Effector memory CD8-positive, alpha-beta T cell (primary cell): ENCODE measurements around the gene PAF1.

Experiments used
- ATAC-seq: fragments of 150-1000 bp; cut with Tn5 transposase; replicated peaks from 2 replicates; pipeline ENCODE4 v1.10.0; 2021; ENCODE audit warnings: mild to moderate bottlenecking, moderate library complexity
- DNase-seq, 3 experiments: peaks; one replicate each; pipeline ENCODE4 v3.0.0; 2021
- H3K27ac Mint-ChIP-seq, 2 donors: one replicate each; pipeline ENCODE4 v1.8.0; 2022; ENCODE audit warnings: mild to moderate bottlenecking in 2 of 2, mixed read lengths in 2 of 2, moderate library complexity in 2 of 2
- H3K27me3 Mint-ChIP-seq, 2 donors: one replicate each; pipeline ENCODE4 v1.8.0; 2022; ENCODE audit warnings: mixed read lengths in 2 of 2
- H3K36me3 Mint-ChIP-seq: one replicate; pipeline ENCODE4 v1.8.0; 2022; ENCODE audit warnings: mild to moderate bottlenecking, moderate library complexity, mixed read lengths; ENCODE audit not compliant: insufficient read depth
- H3K4me1 Mint-ChIP-seq, 2 donors: one replicate each; pipeline ENCODE4 v1.8.0; 2022; ENCODE audit warnings: low read depth in 2 of 2, mixed read lengths in 2 of 2
- H3K4me3 Mint-ChIP-seq, 2 donors: one replicate each; pipeline ENCODE4 v1.8.0; 2022; ENCODE audit warnings: mild to moderate bottlenecking in 2 of 2, mixed read lengths in 2 of 2, moderate library complexity in 2 of 2
- H3K9me3 Mint-ChIP-seq, 2 donors: one replicate each; pipeline ENCODE4 v1.8.0; 2022; ENCODE audit warnings: mixed read lengths in 2 of 2

PAF1 gene

DNA sequence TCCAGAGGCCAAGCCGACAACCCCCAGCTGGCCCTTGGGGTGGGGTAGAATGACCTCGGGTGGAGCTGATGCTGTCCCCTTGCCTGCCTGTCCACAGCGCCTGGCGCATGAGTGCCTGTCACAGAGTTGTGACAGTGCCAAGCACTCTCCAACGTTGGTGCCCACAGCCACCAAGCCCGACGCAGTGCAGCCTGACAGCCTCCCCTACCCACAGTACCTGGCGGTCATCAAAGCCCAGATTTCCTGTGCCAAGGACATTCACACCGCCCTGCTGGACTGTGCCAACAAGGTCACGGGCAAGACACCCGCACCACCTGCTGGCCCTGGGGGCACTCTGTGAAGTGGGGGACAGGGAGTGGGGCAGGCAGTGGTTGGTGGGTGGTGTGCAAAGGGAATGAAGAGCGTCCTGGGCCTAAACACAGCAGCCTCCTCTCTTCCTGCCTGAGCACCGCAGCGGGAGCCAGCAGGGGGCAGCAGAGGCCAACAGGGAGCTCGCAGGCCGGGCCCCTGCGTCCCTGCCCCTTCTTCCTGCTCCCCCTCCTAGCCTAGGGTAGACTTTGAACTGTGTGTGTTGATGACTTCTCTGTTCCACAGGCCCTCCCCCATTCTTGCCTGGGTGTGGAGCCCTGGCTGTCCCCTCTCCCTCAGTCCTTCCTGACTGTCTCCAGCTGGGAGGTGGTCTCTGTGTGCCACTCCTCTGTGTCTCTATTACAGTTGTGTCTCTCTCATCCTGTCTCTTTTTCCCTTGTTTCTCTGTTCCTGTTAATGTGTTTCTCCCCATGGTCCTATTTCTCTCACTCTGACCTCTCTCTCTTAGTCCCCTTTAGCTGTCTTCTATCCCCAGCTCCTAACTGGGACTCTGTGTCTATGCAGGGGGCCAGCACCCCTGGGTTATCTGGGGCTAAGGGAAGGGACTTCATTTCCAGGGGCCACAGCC lies 6.7 kb upstream of the PAF1 start:
- ATAC-seq (peak; percentile 32), DNase-seq (peak; percentile 93 to 95 (median 93))
- peak overlapping the region; percentile 100 for H3K27ac Mint-ChIP-seq
- no peaks in the 10 kb centered on the region for H3K9me3 Mint-ChIP-seq
- no peaks in the 10 kb centered on the region for H3K27me3 Mint-ChIP-seq
- peaks cover 76% of the 10 kb centered on the region for H3K36me3 Mint-ChIP-seq
- H3K4me3 Mint-ChIP-seq = peak overlapping the region; percentile 73 to 99
- H3K4me1 Mint-ChIP-seq = peaks cover 44 to 47% of the 10 kb centered on the region in 2 donors

DNA sequence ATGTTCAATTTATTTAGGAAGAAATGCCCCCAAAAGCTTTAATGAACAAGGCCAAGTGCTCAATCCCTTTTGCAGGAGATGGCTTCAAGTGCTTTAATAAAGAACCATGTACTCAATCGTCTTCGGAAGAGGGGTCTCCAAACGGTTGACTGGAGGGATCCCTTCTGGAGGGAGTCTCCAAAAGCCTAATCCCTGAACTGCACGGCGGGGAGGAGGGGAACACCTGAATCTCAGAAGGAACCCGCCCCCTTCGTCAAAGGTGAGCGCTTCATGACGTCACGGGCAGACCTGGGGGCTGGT lies 505 bp downstream of the PAF1 start:
- ATAC-seq (no peak), DNase-seq (peak in 2 of 3 experiments; percentile 77 to 78)
- Mint-ChIP-seq H3K27me3 (no peaks in the 10 kb centered on the region), H3K4me1 (peaks cover 19 to 28% of the 10 kb centered on the region in 2 donors), H3K9me3 (no peaks in the 10 kb centered on the region), H3K27ac (peak overlapping the region; percentile 95 to 97), H3K4me3 (peak overlapping the region; percentile 98), H3K36me3 (peaks cover 89% of the 10 kb centered on the region)

DNA sequence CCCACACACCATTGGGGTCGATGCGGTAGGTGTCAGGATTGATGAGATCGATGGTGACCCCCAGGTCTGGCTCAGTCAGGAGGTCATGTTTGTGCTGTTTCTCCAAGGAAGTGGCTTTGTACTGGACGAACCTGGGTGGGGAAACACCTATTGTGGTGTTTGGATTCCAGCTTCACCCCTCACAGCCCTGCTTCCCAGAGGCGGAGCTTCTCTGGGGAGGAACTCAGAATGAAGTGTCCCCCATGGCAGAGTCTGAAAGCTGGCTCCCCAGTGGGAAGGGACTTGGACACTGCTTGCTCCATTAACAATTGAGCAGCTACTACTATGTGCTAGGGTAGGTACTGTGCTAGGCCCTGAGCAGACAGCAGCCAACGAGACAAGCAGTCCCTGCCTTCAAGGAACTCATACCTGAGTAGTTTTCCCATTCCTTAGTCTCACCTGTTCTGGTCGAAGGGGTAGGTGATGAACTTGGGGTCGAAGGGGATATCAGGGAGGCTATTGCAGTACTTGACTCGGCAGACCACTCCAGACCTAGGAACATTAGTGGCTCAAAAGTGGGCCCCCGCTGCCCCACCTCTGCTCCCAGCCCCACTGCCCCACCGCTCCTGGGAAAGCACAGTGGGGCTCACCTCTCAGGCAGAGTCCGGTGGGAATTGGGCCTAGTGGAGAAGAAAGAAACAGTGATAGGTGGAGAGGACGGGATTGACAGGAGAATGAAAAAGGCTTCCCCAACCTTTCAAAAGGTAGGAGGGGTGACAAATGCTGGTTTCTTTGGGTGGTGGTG lies 1.1 kb downstream of the PAF1 start:
- peak overlapping the region; percentile 98 for H3K4me3 Mint-ChIP-seq
- peaks cover 89% of the 10 kb centered on the region for H3K36me3 Mint-ChIP-seq
- no peaks in the 10 kb centered on the region for H3K27me3 Mint-ChIP-seq

DNA sequence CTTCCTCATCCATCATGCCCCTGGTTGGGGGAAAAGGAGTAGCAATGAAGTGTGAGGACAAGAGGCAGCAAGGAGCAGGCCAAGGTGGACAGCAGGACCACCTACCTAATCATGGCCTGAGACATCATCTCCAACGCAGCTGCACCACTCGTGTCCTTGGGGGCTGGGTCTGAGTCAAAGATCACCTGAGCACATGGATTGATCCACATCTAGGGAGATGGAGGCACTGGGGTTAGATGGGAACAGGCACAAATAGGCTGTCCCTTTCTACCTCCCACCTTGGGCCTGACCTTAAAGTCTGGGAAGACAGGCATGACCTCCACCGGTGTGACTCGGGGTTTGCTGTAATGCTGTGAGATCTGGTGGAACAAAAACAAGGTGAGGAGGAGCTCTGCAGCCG lies 2.2 kb downstream of the PAF1 start:
- Mint-ChIP-seq H3K36me3 (peaks cover 86% of the 10 kb centered on the region), H3K27ac (peak overlapping the region in 1 of 2 donors; percentile 95), H3K4me3 (no peak overlapping the region), H3K27me3 (no peaks in the 10 kb centered on the region), H3K4me1 (peaks cover 20 to 30% of the 10 kb centered on the region in 2 donors), H3K9me3 (no peaks in the 10 kb centered on the region)
- ATAC-seq = no peak
- no peak for DNase-seq

More for the DNA sequence above, 1.1 kb downstream of the PAF1 start:
- no peak for ATAC-seq
- H3K9me3 Mint-ChIP-seq = no peaks in the 10 kb centered on the region
- H3K27ac Mint-ChIP-seq = peak overlapping the region; percentile 95 to 97
- peaks cover 23 to 30% of the 10 kb centered on the region in 2 donors for H3K4me1 Mint-ChIP-seq
- no peak for DNase-seq

DNA sequence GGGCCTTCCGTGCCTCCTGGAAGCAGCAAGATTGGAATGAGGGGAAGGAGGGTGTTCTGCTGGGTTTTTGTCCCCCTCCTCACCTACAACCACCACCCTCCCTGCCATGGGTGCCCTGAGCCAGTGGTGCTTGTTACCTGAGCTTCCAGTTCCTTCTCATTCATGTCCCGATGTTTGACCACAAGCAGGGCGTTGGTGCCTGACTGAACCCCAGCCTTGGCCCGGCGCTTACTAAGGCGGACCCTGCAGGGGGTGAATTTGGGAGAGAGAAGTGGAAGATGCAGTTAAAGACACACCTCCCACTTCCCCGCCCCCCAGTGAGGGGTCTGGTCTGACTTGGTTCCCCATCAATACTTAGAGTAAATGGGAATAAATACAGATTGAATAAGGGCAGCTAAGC lies 4.3 kb downstream of the PAF1 start:
- DNase-seq = no peak
- Mint-ChIP-seq H3K9me3 (no peaks in the 10 kb centered on the region), H3K36me3 (peaks cover 84% of the 10 kb centered on the region), H3K4me1 (peaks cover 13 to 26% of the 10 kb centered on the region in 2 donors), H3K27ac (peak overlapping the region in 1 of 2 donors; percentile 90), H3K27me3 (no peaks in the 10 kb centered on the region), H3K4me3 (no peak overlapping the region)
- ATAC-seq = no peak

DNA sequence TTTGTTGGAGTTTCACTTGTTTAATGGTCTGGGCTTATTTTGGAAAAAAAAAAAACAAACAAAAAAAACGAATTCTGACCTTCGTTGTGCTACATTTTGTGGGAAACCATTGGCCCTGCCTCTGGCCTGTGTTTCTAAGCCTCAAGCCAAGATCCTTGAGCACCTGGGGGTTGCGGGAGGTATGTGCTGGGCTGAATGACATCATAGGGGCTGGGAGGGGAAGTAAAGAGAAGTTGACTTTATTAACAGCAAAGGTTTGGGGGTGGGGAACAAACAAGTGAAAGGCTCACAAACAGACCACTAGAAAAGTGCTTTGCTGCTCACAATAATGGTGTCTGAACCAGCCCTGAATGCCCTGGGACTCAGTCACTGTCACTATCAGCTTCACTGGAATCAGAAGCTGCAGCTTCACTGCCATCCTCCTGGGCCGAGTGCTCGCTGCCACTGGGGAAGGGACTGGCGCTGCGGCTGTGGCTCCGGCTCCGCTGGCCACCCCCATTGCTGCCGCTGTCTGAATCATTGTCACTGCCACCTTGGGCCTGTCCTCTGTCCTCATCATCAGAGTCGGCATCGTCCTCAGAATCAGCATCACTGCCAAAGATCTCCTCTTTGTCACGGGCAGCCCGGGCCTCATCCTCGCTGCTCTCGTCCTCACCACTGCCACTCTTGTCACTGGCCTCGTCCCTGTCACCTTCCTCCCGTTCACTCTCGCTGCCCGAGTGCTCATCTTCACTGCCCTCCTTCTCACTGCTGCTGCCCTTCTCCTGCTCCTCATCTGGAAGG lies 5.1 kb downstream of the PAF1 start:
- ATAC-seq (no peak), DNase-seq (no peak)
- Mint-ChIP-seq H3K27ac (peak overlapping the region; percentile 83 to 90), H3K4me1 (peaks cover 10 to 22% of the 10 kb centered on the region in 2 donors), H3K27me3 (no peaks in the 10 kb centered on the region), H3K9me3 (no peaks in the 10 kb centered on the region), H3K4me3 (no peak overlapping the region), H3K36me3 (peaks cover 81% of the 10 kb centered on the region)

DNA sequence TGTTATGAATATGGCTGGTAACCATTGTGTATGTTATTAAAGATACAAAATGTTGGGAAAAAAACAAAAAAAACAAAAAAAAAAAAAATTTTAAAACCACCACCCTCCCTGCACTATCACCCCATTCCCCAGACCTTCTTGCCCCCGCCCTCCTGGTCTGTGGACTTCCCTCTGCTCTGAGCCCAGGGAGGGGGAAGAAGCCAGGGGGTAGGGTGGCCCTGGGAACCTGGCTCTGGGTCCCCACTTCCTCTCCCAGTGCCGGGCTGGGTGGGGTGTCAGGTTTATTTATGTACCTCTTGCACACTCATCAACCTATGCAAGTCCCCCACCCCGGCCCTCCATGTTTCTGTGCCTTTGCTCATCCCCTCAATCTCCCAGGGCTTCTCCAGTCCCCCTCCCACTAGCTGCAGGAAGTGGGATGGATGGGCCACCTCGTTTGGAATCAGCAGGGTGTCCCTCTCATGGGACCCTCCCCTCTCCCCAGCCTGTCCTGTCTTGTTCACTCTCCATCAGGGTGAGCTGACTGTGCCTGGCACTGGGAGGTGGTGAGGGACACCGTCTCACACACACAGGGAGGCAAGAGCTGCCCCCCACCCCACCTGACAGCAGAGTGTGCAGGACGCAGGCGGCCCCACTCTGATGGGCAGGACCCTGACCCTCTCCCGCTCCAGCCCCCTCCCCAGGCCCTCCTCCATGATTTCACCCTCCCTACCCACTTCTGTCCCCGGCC lies 5.9 kb downstream of the PAF1 start:
- no peaks in the 10 kb centered on the region for H3K27me3 Mint-ChIP-seq
- H3K9me3 Mint-ChIP-seq = no peaks in the 10 kb centered on the region
- H3K4me3 Mint-ChIP-seq = peak overlapping the region in 1 of 2 donors; percentile 48
- H3K4me1 Mint-ChIP-seq = peaks cover 6 to 17% of the 10 kb centered on the region in 2 donors
- ATAC-seq = no peak
- DNase-seq = no peak
- H3K36me3 Mint-ChIP-seq = peaks cover 74% of the 10 kb centered on the region
- H3K27ac Mint-ChIP-seq = peak overlapping the region; percentile 83 to 90

DNA sequence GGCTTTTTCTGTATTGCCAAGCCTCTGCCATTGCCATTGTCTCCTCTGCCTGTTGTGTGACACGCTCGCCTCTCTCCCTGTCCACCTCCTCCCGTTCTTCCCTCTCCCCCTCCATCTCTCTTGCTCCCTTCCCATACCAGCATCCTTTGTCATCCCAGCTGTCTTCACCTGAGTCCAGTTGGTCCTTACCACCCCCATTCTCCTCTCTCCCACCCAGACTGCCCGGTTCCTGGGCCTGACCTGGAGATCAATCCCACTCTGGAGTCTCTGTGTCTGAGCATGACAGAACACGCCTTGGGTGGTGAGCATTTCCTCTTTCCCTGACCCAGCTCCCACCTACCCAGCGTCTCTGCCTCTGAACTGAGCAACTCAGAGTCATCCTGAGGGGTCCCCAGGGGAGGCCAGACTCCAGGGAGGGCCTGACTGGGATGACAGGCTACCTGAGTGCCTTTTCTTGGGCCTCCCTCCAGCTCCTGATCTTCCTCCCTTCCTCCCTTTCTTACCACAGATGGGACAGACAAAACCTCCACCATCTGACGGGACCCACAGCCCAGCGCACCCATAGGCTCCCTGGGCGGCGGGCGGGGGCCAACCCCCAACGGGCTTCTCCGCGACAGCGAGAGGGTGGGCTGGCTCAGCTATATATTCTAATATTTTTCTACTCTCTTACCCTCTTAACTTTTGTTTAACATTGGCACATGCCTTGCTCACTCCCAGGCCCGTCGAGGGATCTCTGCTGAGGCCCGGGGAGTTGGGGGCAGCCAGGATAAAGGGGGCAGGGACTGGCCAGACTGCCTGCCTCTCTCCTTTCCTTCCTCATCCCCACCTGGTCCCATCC lies 7.7 kb downstream of the PAF1 start:
- ATAC-seq (no peak), DNase-seq (no peak)
- peak overlapping the region in 1 of 2 donors; percentile 90 for H3K27ac Mint-ChIP-seq

DNA sequence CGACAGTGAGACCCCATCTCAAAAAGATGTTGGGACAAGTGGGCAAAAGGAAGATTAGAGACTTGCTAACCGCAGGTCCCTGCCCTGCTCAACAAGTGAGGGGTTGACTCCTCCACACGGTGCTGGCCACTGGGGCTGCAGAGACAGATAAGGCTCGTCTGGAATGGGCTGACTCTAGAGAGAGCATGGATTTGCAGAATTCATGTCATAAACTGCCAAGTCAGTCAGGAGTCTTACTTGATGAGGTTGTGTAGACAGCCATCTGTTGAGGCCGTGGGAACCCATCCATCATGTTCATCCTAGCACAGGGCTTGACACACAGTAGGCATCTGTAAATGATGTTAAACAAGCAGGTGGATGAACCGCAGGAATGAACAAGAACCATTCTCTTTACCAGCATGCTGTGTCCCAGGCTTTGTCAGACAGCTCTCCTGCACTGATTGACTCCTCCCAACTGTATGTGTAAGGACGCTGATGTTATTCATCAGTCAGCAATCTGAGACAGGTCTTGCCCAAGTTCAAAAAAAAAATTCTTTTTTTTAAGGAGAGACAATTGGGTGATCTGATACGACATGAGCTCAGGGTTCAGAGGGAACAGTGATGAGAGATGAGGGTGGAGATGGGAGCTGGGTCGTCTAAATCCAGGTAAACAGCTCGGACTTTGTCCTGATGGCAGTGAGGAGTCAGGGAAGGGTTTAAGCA lies 8.8 kb downstream of the PAF1 start:
- ATAC-seq (no peak), DNase-seq (no peak)
- no peaks in the 10 kb centered on the region for H3K9me3 Mint-ChIP-seq
- no peaks in the 10 kb centered on the region for H3K27me3 Mint-ChIP-seq
- H3K27ac Mint-ChIP-seq = peak overlapping the region in 1 of 2 donors; percentile 90
- peaks cover 4 to 9% of the 10 kb centered on the region in 2 donors for H3K4me1 Mint-ChIP-seq
- H3K36me3 Mint-ChIP-seq = peaks cover 78% of the 10 kb centered on the region
- no peak overlapping the region for H3K4me3 Mint-ChIP-seq

More for the DNA sequence above, 7.7 kb downstream of the PAF1 start:
- no peaks in the 10 kb centered on the region for H3K9me3 Mint-ChIP-seq
- H3K36me3 Mint-ChIP-seq = peaks cover 74% of the 10 kb centered on the region
- H3K4me3 Mint-ChIP-seq = no peak overlapping the region
- H3K4me1 Mint-ChIP-seq = peaks cover 4 to 9% of the 10 kb centered on the region in 2 donors
- no peaks in the 10 kb centered on the region for H3K27me3 Mint-ChIP-seq

DNA sequence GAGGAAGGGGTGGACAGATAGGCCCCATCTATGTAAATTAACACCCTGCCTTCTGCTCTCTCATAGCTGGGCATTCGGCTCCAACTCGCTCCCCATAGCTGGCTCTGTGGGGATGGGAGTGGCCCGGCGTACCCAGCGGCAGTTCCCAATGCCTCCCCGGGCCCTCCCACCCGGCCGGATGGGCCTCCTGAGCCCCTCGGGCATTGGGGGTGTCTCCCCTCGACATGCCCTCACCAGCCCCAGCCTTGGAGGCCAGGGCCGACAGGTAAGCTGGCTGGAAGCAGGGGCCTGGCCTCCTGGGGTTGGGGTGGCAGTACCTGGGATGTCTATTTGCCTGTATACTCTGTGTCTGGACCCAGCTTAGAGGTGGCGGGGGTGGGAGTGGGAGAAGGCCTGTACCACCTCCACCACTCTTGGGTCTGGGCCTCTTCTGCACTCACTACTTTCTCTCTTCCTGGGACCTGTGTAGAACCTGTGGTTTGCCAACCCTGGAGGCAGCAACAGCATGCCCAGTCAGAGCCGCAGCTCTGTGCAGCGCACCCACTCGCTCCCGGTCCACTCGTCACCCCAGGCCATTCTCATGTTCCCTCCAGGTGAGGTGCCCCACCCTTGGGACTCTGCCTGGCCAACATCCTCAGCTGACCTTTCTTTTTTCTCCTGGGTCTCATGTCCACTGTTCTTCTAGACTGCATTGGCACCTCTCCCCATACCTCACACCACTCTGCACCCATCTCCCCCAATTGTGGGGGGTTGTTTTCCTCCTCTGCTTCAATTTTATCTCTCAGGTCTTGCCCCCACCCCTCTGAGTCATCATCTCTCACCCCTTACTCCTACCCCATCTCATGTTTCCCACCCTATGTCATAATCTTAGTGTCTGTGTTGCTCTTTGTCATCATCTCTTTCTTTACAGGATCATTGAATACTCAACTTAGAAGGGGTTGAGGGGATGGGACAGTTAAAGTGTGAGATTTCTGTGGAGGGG lies 10.1 kb downstream of the PAF1 start:
- Mint-ChIP-seq H3K27me3 (no peaks in the 10 kb centered on the region), H3K9me3 (no peaks in the 10 kb centered on the region), H3K4me3 (no peak overlapping the region), H3K27ac (peak overlapping the region in 1 of 2 donors; percentile 57), H3K36me3 (peaks cover 68% of the 10 kb centered on the region), H3K4me1 (peaks cover 2 to 4% of the 10 kb centered on the region in 2 donors)
- ATAC-seq (no peak), DNase-seq (no peak)
